Transverse colon (tissue), 4 donors: Measurements from ENCODE around the gene EBF3. TPM values are rescaled to one million over a fixed set of nuclear protein-coding genes. Genes with fewer than 3 reads are reported as not detected.

Source experiments
- DNase-seq: peaks from one replicate; pipeline ENCODE4 v3.0.0-alpha.2; 2019
- H3K27ac ChIP-seq, 4 donors: fragments of 200-600 bp; sonication (generic); 2 replicates each; pipeline ENCODE4 v1.5.1; 2016 to 2018; ENCODE audit warnings: inconsistent platforms in 4 of 4
- H3K27me3 ChIP-seq: fragments of 200-600 bp; sonication (generic); 2 replicates; pipeline ENCODE4 v1.5.1; 2017; ENCODE audit warnings: inconsistent platforms
- H3K36me3 ChIP-seq, 4 donors: fragments of 200-600 bp; sonication (generic); 2 replicates each; pipeline ENCODE4 v1.5.1; 2017 to 2019; ENCODE audit warnings: inconsistent platforms in 4 of 4
- H3K4me1 ChIP-seq, 4 donors: fragments of 200-600 bp; sonication (generic); 2 replicates each; pipeline ENCODE4 v1.5.1; 2017 to 2020; ENCODE audit warnings: inconsistent platforms in 4 of 4
- H3K4me3 ChIP-seq, 4 donors: fragments of 200-600 bp; sonication (generic); 1 replicate in 1 of 4; 2 replicates in 3 of 4; pipeline versions ENCODE4 v1.5.1 to v1.6.1; 2017 to 2019; ENCODE audit warnings: inconsistent platforms in 4 of 4
- H3K9me3 ChIP-seq, 2 donors: fragments of 200-600 bp; sonication (generic); 2 replicates each; pipeline ENCODE4 v1.5.1; 2017 to 2019; ENCODE audit warnings: inconsistent platforms in 2 of 2
- EP300 ChIP-seq: sonication (generic); formaldehyde crosslinking; IDR thresholded peaks from one replicate; pipeline ENCODE4 v1.6.1; 2017; ENCODE audit warnings: antibody characterized with exemption, low read depth
- POLR2A ChIP-seq: fragments of 450-650 bp; IDR thresholded peaks from one replicate; pipeline ENCODE4 v1.6.1; 2016; ENCODE audit warnings: antibody characterized with exemption, mild to moderate bottlenecking, moderate library complexity
- POLR2AphosphoS5 ChIP-seq, 3 donors: sonication (generic); formaldehyde crosslinking; IDR thresholded peaks; one replicate each; pipeline ENCODE4 v1.6.1; 2016; ENCODE audit warnings: antibody characterized with exemption in 3 of 3
- WGBS, 2 donors: methylation state at CpG; one replicate each; pipeline ENCODE4 v1.1.5; 2018; ENCODE audit warnings: low coverage in 1 of 2; 5-methylcytosine and 5-hydroxymethylcytosine counted together
- in situ Hi-C, 4 donors: fragments of 200-750 bp; cut with MboI; loops; one replicate each; pipeline versions ENCODE4 v1.15.0 to v1.15.1; 2017; ENCODE audit warnings: low sequenced_read_pairs in 3 of 4, low pct_ligation_motif_present in 1 of 4, low pct_unique_long_range_greater_than_20kb in 1 of 4
- intact Hi-C: fragments of 100-400 bp; cut with DNase I; formaldehyde crosslinking; loops from one replicate; pipeline ENCODE4 v1.15.1; 2023; ENCODE audit warnings: low total_unique reads
- total RNA-seq, 4 donors: library from RNA; depleted of rRNA; stranded (reverse); fragments of >200 nt; gene quantifications; one replicate each; pipeline ENCODE4 v1.1.0, GENCODE V29; 2016
- TF ChIP-seq, protein P1 (sequence below), 5 experiments: fragments of 200-600 bp in 3 of 5; fragments of 450-650 bp in 2 of 5; sonication (generic) in 3 of 5; IDR thresholded peaks; 1 replicate in 2 of 5; 2 replicates in 3 of 5; pipeline ENCODE4 v1.5.1; 2016 to 2017; ENCODE audit warnings: antibody characterized with exemption in 5 of 5, inconsistent platforms in 3 of 5, mild to moderate bottlenecking in 2 of 5, moderate library complexity in 1 of 5

The EBF3 gene, protein sequence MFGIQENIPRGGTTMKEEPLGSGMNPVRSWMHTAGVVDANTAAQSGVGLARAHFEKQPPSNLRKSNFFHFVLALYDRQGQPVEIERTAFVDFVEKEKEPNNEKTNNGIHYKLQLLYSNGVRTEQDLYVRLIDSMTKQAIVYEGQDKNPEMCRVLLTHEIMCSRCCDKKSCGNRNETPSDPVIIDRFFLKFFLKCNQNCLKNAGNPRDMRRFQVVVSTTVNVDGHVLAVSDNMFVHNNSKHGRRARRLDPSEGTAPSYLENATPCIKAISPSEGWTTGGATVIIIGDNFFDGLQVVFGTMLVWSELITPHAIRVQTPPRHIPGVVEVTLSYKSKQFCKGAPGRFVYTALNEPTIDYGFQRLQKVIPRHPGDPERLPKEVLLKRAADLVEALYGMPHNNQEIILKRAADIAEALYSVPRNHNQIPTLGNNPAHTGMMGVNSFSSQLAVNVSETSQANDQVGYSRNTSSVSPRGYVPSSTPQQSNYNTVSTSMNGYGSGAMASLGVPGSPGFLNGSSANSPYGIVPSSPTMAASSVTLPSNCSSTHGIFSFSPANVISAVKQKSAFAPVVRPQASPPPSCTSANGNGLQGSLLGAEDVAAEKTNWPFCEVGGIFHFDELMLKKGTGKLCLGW
- total RNA-seq, result 1 to 10 TPM in 2 of 4 donors, under 1 TPM in 2; 0.37 to 6.6 (median 1.0) TPM

DNA sequence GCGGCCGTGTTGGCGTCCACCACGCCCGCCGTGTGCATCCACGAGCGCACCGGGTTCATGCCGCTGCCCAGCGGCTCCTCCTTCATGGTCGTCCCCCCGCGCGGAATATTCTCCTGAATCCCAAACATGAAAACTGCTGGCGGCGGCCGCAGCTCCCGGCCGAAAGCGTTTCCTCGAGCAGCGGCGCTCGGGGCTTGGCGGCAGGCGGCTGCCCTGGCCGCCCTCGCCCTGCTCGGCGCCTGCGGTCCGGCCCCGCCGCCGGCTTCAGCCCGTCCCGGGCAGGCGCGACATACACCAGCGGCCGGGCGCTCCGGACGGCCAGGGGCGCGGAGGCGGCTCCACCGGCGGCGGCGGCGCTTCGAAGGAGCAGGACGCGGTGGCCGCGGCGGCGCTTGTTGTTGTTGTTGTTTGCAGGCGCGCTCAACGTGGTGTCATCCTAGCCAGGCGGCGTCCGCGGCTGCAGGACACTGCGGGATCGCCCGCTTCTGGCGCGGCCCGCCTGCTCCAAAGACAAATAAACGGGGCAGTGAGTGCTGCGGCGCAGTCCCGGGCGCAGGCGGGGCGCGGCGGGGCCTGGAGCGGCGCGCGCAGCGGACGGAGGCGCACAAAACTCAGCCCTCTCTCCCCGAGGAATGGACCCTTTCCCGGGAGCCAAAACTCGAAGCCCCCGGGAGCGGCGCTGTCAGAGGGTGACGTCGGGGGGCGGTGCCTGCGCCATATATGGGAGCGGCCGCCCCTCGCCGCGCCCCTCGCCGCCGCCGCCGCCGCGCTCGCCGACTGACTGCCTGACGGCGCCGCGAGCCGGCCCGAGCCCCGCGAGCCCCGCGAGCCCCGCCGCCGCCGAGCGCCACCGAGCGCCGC, at the start of gene EBF3:
Gene EBF3 (minus strand): TSS at position 634 of the 861 bp plus-strand sequence. CDS start 506 bp downstream, at position 128.
- Histone ChIP-seq H3K27ac (peak within 1 kb of the TSS; percentile 4 to 55 (median 46)), H3K4me3 (peak within 1 kb of the TSS; percentile 37 to 62 (median 45)), H3K4me1 (peaks cover 0 to 49% (median 30%) of the 10 kb centered on the region in 4 donors), H3K27me3 (peaks cover 98% of the 10 kb centered on the region), H3K36me3 (no peaks in the 10 kb centered on the region), H3K9me3 (no peaks in the 10 kb centered on the region)
- in situ Hi-C loops, result no loop called here
- TF ChIP-seq, protein P1, sequence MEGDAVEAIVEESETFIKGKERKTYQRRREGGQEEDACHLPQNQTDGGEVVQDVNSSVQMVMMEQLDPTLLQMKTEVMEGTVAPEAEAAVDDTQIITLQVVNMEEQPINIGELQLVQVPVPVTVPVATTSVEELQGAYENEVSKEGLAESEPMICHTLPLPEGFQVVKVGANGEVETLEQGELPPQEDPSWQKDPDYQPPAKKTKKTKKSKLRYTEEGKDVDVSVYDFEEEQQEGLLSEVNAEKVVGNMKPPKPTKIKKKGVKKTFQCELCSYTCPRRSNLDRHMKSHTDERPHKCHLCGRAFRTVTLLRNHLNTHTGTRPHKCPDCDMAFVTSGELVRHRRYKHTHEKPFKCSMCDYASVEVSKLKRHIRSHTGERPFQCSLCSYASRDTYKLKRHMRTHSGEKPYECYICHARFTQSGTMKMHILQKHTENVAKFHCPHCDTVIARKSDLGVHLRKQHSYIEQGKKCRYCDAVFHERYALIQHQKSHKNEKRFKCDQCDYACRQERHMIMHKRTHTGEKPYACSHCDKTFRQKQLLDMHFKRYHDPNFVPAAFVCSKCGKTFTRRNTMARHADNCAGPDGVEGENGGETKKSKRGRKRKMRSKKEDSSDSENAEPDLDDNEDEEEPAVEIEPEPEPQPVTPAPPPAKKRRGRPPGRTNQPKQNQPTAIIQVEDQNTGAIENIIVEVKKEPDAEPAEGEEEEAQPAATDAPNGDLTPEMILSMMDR (IDR thresholded peaks at IDR 0.05), result no peak
- TF ChIP-seq POLR2A, result no peak
- TF ChIP-seq EP300, result no peak
- TF ChIP-seq POLR2AphosphoS5 (IDR thresholded peaks at IDR 0.05), result peak in 2 of 3 donors; percentile 5 to 7
- WGBS, 2 donors, result 1% methylated on average over 43 of the region's 131 CpGs; no CpG with 5 or more reads in 1 of the 2 donors
- intact Hi-C loops, result no loop called here
- peak; percentile 44 for DNase-seq

DNA sequence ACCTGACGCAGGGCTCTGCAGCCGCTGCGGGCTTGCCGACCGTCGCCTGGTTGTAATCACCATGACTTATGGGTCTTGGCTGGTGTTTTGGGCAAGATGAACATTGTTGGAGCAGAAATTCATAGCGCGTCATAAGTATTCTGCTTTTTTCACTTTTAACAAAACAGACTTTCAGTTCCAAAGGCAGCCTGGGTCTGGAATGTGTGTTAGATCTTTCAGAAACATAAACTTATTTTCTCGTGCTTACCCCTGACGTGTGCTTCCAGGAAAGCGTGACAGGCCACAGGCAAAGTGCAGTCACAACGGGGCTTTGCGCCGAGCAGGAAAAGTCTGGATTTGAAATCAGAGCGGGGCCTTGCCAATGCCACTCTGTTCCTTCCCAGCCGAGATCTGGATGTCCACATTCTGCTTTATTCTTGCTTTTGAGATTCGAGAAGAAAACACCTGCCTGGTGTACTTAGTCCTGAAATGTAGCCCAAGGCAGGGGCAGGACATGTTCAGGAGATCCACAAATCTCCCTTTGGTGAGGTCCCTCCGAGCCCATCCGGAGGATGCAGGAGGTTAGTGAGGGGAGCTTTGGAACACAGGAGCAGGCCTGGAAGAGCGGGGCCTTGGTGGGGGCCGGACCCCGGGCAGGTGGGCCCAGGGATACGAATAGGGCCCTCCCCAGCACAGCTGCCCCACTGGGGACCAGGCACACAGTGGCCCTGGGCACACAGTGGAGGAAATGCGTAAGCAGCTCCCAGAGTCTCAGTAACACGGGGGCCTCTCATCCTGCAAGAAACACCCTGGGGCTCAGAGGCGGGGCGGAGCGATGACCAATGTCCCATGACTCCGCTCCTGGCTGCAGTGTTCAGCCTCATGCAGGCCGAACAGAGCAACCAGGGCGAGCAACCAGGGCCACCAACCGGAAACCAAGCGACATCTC, 49.5 kb upstream of the EBF3 start:
- in situ Hi-C loops (no loop called here), intact Hi-C loops (no loop called here)
- TF ChIP-seq POLR2A (no peak), EP300 (no peak), POLR2AphosphoS5 (IDR thresholded peaks at IDR 0.05) (peak in 1 of 3 donors; percentile 49)
- peak overlapping the region in 1 of 4 donors; percentile 46 for H3K27ac ChIP-seq
- H3K4me1 ChIP-seq, result no peaks in the 10 kb centered on the region
- no peaks in the 10 kb centered on the region for H3K9me3 ChIP-seq
- 83 to 85% methylated on average over 8 to 33 of the region's 33 CpGs for WGBS, 2 donors
- H3K27me3 ChIP-seq, result peaks cover 2% of the 10 kb centered on the region
- H3K36me3 ChIP-seq, result no peaks in the 10 kb centered on the region
- H3K4me3 ChIP-seq, result no peak overlapping the region
- DNase-seq, result no peak

DNA sequence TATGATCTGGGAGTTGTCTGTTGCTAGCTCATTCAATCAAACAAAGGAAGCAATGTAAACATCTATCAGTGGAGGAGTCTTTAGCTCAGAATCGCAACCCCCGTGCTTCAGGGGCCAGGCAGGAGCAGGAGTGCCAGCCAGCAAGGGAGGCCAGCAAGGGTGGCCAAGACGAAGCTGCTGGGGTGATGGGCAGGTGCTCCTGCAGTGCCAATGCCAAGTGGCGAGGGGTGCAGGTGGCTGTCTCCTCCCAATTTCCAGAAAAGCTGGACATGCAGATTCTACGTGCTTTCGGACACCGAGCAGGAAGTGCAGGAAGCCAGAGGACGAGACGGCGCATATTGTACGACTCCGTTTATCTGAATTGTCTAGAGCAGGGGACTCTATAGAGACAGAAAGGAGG, 48.1 kb upstream of the EBF3 start:
- Histone ChIP-seq H3K4me3 (no peak overlapping the region), H3K27me3 (peaks cover 6% of the 10 kb centered on the region), H3K9me3 (no peaks in the 10 kb centered on the region), H3K4me1 (no peaks in the 10 kb centered on the region), H3K36me3 (no peaks in the 10 kb centered on the region), H3K27ac (no peak overlapping the region)
- WGBS, 2 donors, result 24 to 72% methylated on average over 4 to 12 of the region's 12 CpGs
- DNase-seq, result no peak
- intact Hi-C loops, result no loop called here
- in situ Hi-C loops, result no loop called here
- TF ChIP-seq EP300, result no peak
- TF ChIP-seq POLR2AphosphoS5 (IDR thresholded peaks at IDR 0.05), result no peak
- TF ChIP-seq POLR2A, result no peak
- TF ChIP-seq, protein P1 (IDR thresholded peaks at IDR 0.05), result no peak

DNA sequence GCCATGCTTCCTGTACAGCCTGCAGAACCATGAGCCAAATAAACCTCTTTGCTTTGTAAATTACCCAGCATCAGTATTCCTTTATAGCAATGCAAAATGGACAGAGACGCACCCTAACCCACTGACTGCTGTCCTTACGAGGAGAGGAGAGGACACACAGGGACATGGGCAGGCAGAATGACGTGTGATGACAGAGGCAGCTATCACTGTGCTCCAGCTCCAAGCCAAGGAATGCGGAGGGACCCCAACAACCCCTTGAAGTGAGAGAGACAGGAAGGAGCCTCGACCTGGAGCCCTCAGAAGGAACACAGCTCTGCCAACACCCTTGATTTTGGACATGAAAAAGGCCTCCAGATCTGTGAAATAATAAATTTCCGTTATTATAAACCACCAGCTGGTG, 46.6 kb upstream of the EBF3 start:
- in situ Hi-C loops, result no loop called here

More for the DNA sequence above, 46.6 kb upstream of the EBF3 start:
- no peaks in the 10 kb centered on the region for H3K4me1 ChIP-seq
- H3K9me3 ChIP-seq, result no peaks in the 10 kb centered on the region
- H3K36me3 ChIP-seq, result no peaks in the 10 kb centered on the region
- no peak overlapping the region for H3K4me3 ChIP-seq
- 76% methylated on average over 6 of the region's 6 CpGs; no CpG with 5 or more reads in 1 of the 2 donors for WGBS, 2 donors
- TF ChIP-seq, protein P1 (IDR thresholded peaks at IDR 0.05), result no peak
- no peak for TF ChIP-seq EP300
- TF ChIP-seq POLR2A, result no peak
- no peak for TF ChIP-seq POLR2AphosphoS5 (IDR thresholded peaks at IDR 0.05)
- peaks cover 6% of the 10 kb centered on the region for H3K27me3 ChIP-seq
- H3K27ac ChIP-seq, result no peak overlapping the region
- intact Hi-C loops, result no loop called here
- no peak for DNase-seq
